NB4 (cell line): ENCODE results near the gene CDH16.

Experiments used
- MYC ChIP-seq: IDR thresholded peaks from 2 replicates; pipeline ENCODE4 v1.6.1; 2011; ENCODE audit warnings: low read depth, low read length
- POLR2A ChIP-seq: IDR thresholded peaks from 2 replicates; pipeline ENCODE4 v1.6.1; 2011; ENCODE audit warnings: mild to moderate bottlenecking; ENCODE audit not compliant: insufficient read length; ENCODE audit errors: extremely low read depth
- TF ChIP-seq, protein P1 (sequence below): IDR thresholded peaks from 2 replicates; pipeline ENCODE4 v1.6.1; 2011; ENCODE audit warnings: low read depth, low read length

DNA sequence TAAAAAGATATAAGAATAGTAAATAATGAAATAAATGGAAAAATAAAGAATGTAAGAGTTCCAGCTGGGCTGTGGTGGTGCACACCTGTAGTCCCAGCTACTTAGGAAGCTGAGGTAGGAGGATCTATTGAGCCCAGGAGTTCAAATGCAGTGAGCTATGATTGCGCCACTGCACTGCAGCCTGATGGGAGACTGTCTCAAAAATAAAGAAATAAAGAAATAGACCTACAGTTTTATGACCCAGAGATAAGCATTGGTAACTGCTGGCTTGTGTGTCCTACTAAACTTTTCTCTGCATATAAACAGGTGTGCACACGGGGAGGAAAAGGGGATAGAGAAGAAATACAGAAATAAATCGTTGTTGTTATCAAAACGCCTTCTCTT is 46.1 kb downstream of the CDH16 start:
- TF ChIP-seq MYC (no peak), POLR2A (no peak)
- TF ChIP-seq, protein P1, sequence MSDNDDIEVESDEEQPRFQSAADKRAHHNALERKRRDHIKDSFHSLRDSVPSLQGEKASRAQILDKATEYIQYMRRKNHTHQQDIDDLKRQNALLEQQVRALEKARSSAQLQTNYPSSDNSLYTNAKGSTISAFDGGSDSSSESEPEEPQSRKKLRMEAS: no peak
